Right lobe of liver (tissue), 4 donors: Measurements from ENCODE around the gene ADAR.

Experiments
- POLR2A ChIP-seq: fragments of 450-650 bp; IDR thresholded peaks from one replicate; pipeline ENCODE4 v1.6.1; 2017; ENCODE audit warnings: antibody characterized with exemption, mild to moderate bottlenecking
- TF ChIP-seq, protein P1 (sequence below), 4 donors: fragments of 200-600 bp in 3 of 4; fragments of 450-650 bp in 1 of 4; IDR thresholded peaks; one replicate each; pipeline versions ENCODE4 v1.5.1 to v1.8.0; 2016 to 2022; ENCODE audit warnings: antibody characterized with exemption in 4 of 4, mild to moderate bottlenecking in 2 of 4
- donor health status: DM: no; HTN: no; CAD: no.
- donor health status: DM: no; HTN: no; CAD: no.
- donor health status: DM: no; HTN: yes; CAD: no.

DNA sequence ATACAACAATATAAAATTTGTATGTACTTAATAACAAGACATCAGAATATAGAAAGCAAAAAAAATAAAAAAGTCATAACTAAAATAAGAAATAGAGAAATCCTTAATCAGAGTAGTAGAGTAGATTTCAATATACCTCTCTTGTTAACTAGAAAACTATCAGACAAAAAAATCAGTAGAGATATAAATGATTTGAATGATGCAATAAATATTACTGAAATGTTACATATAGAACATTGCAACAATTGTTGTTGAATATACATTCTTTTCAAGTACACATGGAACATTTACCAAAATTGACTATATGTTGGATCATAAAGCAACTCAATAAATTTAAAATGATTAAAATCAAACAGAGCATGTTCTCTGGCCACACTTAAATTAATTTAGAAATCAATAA, 31.9 kb upstream of the ADAR start:
- TF ChIP-seq, protein P1, sequence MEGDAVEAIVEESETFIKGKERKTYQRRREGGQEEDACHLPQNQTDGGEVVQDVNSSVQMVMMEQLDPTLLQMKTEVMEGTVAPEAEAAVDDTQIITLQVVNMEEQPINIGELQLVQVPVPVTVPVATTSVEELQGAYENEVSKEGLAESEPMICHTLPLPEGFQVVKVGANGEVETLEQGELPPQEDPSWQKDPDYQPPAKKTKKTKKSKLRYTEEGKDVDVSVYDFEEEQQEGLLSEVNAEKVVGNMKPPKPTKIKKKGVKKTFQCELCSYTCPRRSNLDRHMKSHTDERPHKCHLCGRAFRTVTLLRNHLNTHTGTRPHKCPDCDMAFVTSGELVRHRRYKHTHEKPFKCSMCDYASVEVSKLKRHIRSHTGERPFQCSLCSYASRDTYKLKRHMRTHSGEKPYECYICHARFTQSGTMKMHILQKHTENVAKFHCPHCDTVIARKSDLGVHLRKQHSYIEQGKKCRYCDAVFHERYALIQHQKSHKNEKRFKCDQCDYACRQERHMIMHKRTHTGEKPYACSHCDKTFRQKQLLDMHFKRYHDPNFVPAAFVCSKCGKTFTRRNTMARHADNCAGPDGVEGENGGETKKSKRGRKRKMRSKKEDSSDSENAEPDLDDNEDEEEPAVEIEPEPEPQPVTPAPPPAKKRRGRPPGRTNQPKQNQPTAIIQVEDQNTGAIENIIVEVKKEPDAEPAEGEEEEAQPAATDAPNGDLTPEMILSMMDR (IDR thresholded peaks at IDR 0.05): no peak
- no peak for TF ChIP-seq POLR2A
